Measurements from ENCODE around the gene DOCK3.

The DOCK3 gene

GRCh38 chr3:51337666-51338065 lies 662.9 kb downstream of the DOCK3 start:
- Histone ChIP-seq H3K4me1 (no peaks in the 10 kb centered on the region), H3K36me3 (no peaks in the 10 kb centered on the region), H3K27me3 (no peaks in the 10 kb centered on the region), H3K4me3 (ENCODE audit: low read depth, low read length) (no peak overlapping the region), H3K9me3 (no peaks in the 10 kb centered on the region)
- DNase-seq, result no peak
- TF ChIP-seq CTCF (IDR thresholded peaks at IDR 0.05; ENCODE audit: low read depth, low read length), result no peak

- no peaks in the 10 kb centered on the region for H3K4me1 ChIP-seq
- DNase-seq, result no peak
- H3K4me3 ChIP-seq (ENCODE audit: low read depth, low read length), result no peak overlapping the region
- no peak for TF ChIP-seq CTCF (IDR thresholded peaks at IDR 0.05; ENCODE audit: low read depth, low read length)
- H3K9me3 ChIP-seq, result no peaks in the 10 kb centered on the region
- H3K36me3 ChIP-seq, result no peaks in the 10 kb centered on the region
- H3K27me3 ChIP-seq, result no peaks in the 10 kb centered on the region
Observed at GRCh38 chr3:51338632-51339031, 663.9 kb downstream of the DOCK3 start.

- no peaks in the 10 kb centered on the region for H3K9me3 ChIP-seq
- no peak for DNase-seq
- H3K4me3 ChIP-seq (ENCODE audit: low read depth, low read length), result no peak overlapping the region
- H3K4me1 ChIP-seq, result no peaks in the 10 kb centered on the region
- TF ChIP-seq CTCF (IDR thresholded peaks at IDR 0.05; ENCODE audit: low read depth, low read length), result no peak
- H3K36me3 ChIP-seq, result no peaks in the 10 kb centered on the region
- H3K27me3 ChIP-seq, result no peaks in the 10 kb centered on the region
Observed at GRCh38 chr3:51340013-51340829, 665.5 kb downstream of the DOCK3 start.

- TF ChIP-seq CTCF (IDR thresholded peaks at IDR 0.05; ENCODE audit: low read depth, low read length), result no peak
- Histone ChIP-seq H3K4me1 (no peaks in the 10 kb centered on the region), H3K27me3 (no peaks in the 10 kb centered on the region), H3K36me3 (no peaks in the 10 kb centered on the region), H3K4me3 (ENCODE audit: low read depth, low read length) (no peak overlapping the region), H3K9me3 (no peaks in the 10 kb centered on the region)
- no peak for DNase-seq
Observed at GRCh38 chr3:51340989-51341636, 666.4 kb downstream of the DOCK3 start.

GRCh38 chr3:51343918-51344687 lies 669.4 kb downstream of the DOCK3 start:
- no peaks in the 10 kb centered on the region for H3K36me3 ChIP-seq
- no peak for TF ChIP-seq CTCF (IDR thresholded peaks at IDR 0.05; ENCODE audit: low read depth, low read length)
- no peak overlapping the region for H3K4me3 ChIP-seq (ENCODE audit: low read depth, low read length)
- no peaks in the 10 kb centered on the region for H3K4me1 ChIP-seq
- no peaks in the 10 kb centered on the region for H3K27me3 ChIP-seq
- DNase-seq, result no peak
- H3K9me3 ChIP-seq, result no peaks in the 10 kb centered on the region
